DMS79 (cell line): Measurements from ENCODE around the gene LYZL2.
"Not testable (repeated sequence)": the region's sequence is repeated elsewhere in the genome, so short reads cannot be mapped to it uniquely, and the experiment has no call there.

Experiments
- DNase-seq: peaks from one replicate; lab custom pipeline; 2025; lab: John Stamatoyannopoulos, UW

The LYZL2 gene

DNA sequence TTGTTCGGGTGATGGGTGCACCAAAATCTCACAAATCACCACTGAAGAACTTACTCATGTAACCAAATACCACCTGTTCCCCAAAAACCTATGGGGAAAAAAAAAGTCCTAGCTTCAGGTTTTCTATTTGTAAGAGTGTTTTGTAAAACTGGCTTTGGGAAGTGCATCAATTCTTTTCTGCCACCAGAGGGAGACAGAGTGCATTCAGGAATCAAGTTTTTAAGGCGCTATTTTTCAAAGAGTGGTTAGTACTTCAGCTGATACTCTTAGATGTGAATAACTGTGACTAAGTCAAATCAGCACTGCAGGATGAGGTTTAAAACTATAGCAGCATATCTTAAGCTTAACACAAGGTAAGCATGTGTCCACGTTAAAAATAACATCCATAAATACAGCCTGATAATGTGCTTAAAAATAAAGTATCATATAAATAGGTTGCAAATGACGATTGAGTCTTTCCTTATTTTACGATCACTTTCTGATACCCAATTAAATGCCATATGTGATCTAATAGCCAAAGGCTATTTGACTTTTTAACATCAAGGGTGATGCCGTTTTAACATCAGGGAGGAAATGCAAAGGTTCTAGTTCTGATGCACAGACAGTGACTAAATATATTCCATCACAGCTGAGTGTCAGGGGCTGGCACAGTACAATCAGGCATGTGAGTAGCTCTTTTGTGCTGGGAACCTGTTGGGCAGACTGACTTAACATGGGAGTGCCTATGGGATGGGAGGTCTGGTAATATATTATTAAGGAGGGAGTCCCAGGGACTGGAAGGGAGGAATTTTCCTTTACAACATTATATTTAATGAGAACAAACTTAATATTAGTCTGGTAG, 10.6 kb upstream of the LYZL2 start:
- no peak for DNase-seq

- no peak for DNase-seq
Observed at GRCh38 chr10:30637881-30638467, 8.4 kb upstream of the LYZL2 start.

GRCh38 chr10:30631188-30631587, 1.6 kb upstream of the LYZL2 start:
- DNase-seq, result no peak

- no peak for DNase-seq
Observed at GRCh38 chr10:30630571-30630970, 1.0 kb upstream of the LYZL2 start.

GRCh38 chr10:30628576-30628975, 977 bp downstream of the LYZL2 start:
- not testable (repeated sequence) for DNase-seq

DNA sequence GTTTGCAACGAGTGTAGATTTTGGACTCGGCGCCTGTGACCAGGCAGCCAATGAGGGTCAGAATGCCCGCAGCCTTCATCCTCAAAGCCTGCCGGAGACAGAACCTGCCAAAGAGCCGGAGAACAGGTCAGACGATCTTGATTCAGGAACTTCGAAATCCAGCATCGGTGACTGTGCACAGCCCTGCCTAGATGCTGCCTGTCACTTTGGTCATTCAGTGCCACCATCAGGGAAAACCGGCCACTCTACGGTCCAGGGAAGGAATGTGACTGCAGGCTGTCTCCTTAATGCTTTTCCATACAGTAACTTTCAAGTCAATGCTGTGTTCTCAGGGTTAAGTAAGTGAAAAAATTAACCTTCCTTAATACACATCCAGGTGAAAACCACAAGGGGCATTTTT, 2.7 kb downstream of the LYZL2 start:
- DNase-seq, result not testable (repeated sequence)

DNA sequence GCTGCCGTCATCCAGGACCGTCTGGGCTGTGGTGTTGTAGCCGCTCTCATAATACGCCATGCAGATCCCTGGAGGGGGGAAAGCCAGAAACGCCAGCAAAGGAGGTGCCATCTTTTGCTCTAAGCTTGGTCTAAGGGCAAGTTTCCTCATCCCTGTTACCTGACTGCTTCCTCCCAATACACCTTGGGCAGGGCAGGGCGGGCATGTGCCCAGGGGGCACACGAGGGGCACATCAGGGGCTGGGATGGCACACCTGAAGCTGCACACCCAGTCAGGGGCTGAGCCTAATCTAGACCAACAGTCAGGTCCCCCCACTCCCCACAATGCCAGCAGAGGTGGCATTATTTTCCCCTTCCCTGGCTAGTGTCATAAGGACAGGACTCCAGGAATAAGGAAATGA, 3.4 kb downstream of the LYZL2 start:
- DNase-seq, result not testable (repeated sequence)

DNA sequence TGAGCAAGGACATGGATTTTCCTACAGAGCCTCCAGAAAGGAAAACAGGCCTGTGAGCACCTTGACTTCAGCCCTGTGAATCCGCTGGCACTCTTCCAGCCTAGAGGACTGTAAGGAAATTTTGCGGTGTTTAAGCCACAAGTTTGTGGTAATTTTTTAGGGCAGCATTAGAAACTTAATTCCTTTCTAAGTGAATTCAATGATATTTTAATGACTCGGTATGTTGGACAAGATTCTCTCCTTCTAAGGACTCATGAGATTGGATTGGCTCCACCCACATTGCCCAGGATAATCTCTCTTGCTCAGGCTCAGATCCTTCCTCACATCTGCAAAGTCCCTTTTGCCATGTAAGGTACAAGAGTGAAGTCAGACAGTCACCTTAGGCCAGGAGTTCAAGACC, 4.5 kb downstream of the LYZL2 start:
- DNase-seq, result no peak

DNA sequence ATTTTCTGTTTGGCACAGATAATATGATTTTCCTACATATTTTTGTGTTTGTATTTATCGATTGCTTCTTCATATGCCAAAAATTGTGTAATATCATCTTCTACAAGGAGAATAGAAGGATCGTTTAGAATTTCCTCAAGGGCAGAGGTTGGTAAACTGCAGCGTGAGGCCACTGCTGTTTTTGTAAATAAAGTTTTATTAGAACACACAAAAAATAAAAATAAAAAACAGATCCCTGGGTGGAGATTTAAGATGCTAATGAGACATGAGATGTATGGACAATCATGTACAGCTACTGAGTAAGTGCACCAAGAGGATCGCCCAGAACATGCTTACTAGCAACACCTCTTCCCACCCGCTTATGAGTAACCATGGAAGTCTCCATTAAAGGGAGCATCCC, 9.6 kb downstream of the LYZL2 start:
- no peak for DNase-seq

GRCh38 chr10:30617070-30617469, 12.5 kb downstream of the LYZL2 start:
- no peak for DNase-seq

- DNase-seq, result not testable (repeated sequence)
Observed at GRCh38 chr10:30611041-30611440, 18.5 kb downstream of the LYZL2 start.

DNA sequence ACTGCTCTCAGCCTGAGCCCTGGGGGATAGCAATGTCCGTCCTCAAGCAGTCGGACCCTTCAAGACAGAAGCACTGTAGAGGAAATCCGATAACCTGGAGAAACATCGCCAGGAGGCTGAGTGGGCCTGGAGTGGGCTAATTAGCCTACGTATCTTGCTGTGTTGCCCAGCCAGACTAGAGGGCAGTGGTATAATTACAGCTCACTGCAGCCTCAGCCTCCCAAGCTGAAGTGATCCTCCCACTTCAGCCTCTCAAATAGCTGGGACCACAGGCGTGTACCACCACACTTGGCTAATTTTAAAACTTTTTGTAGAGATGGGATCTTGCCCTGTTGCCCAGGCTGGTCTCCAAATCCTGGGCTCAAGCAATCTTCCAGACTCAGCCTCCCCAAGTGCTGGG, 21.7 kb downstream of the LYZL2 start:
- DNase-seq, result no peak

DNA sequence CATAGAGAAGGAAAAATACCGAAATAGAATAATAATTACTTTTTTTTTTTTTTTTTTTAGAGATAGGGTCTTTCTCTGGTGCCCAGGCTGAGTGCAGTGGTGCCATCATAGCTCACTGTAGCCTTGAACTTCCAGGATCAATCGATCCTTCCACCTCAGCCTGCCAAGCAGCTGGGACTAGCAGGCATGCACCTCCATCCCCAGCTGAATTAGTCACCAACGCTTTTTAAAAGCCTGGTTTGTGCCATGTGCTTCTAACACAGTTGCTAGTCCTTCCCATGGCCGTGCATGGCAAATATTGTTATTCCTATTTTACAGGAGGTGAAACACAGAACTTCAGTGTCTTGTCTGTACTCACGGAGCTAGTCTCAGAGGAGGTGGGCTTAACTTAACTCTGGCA, 23.2 kb downstream of the LYZL2 start:
- no peak for DNase-seq

- not testable (repeated sequence) for DNase-seq
Observed at GRCh38 chr10:30605341-30606121, 24.0 kb downstream of the LYZL2 start.

GRCh38 chr10:30603589-30603988, 26.0 kb downstream of the LYZL2 start:
- no peak for DNase-seq

GRCh38 chr10:30602747-30603146, 26.8 kb downstream of the LYZL2 start:
- DNase-seq, result no peak

- DNase-seq, result no peak
Observed at GRCh38 chr10:30600005-30600404, 29.5 kb downstream of the LYZL2 start.

DNA sequence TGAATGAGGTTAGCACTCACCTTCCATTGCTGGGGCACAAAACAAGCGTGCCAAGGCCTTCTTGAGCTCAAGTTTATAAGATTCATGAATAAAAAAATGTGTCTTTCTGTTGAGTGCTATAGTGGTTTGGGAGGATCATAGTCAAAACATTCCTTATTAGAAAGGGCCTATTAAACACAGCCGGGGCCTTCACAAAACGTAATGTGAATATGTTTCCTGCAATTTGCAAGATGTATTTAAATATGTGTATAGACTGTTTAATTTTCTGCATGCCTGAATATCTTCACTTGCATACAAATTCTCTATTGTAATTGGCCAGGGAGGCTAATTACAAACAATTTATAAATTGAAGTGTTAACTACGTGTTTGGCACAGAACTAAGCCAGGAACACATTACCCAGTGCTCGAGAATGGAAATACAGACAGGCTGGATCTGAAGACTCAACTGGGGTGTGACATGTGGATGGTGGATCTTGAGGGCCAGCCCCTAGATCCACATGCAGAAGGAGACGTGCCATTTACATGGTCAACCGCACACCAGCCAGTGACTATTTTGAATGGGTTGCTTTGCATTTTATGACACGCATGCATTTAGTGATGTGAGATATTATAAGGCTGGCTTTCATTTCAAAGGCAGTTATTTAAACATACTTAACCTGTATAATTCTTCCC, 31.3 kb downstream of the LYZL2 start:
- no peak for DNase-seq

GRCh38 chr10:30597433-30597824, 32.1 kb downstream of the LYZL2 start:
- DNase-seq, result not testable (repeated sequence)

DNA sequence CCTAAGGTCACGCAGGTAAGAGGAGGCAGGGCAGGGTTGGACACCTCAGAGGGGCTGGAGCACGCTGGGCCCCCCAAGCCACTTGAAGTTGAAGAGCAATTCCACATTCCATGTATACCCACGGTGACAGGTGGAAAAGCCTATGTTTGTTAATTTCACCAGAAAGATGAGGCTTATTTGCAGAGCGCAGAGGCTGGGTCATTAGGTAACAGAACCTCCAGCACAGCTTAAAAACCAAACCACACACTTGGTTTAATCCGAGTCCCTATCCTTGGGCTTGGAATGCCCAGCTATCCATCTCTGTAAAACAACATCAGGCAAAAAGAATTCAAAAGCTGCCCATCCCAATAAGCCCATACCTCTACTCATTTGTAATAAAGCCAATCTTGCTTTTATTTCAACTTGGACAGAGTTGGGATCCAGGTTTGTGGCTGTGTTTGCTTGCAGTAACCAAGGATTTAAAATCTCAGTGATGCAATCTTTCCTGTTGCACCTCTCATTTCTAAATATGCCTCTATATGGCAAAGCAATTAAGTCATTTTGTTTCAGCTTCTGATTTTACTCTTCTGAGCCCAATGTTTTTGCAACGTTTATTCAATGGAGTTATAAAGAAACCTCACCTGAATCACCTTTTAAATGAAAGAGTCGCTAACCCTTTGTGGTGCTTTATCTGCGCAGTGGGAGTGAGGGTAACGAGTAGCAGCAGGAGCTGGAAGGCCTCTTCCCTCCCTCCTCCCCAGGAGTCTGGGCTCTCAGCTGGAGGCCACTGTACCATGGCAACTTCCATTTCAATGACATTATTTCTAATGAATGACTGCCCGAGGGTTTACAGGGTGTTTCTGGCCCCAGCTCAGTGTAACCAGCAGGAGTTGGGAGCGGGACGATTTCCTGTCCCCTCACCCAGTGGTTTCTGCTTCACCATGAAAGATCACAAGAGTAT, 32.8 kb downstream of the LYZL2 start:
- DNase-seq, result not testable (repeated sequence)

GRCh38 chr10:30596013-30596412, 33.5 kb downstream of the LYZL2 start:
- no peak for DNase-seq
